HG03280 (cell line): Measurements from ENCODE around the gene C3orf70.
"Not testable (repeated sequence)": the region's sequence is repeated elsewhere in the genome, so short reads cannot be mapped to it uniquely, and the experiment has no call there.

Experiments
- ATAC-seq: cut with Tn5 transposase; IDR thresholded peaks from one replicate; pipeline ENCODE4 v1.9.1; 2021; ENCODE audit warnings: mild to moderate bottlenecking, moderate library complexity; ENCODE audit not compliant: unreplicated experiment

C3orf70 gene

GRCh38 chr3:185151964-185152409, 873 bp downstream of the C3orf70 start:
- ATAC-seq, result no peak

- no peak for ATAC-seq
Measured at GRCh38 chr3:185151101-185151963, 1.5 kb downstream of the C3orf70 start.

GRCh38 chr3:185150561-185150960, 2.3 kb downstream of the C3orf70 start:
- ATAC-seq, result no peak

GRCh38 chr3:185149591-185149990, 3.3 kb downstream of the C3orf70 start:
- ATAC-seq, result no peak

GRCh38 chr3:185145511-185145910, 7.3 kb downstream of the C3orf70 start:
- ATAC-seq, result no peak

GRCh38 chr3:185144784-185145183, 8.1 kb downstream of the C3orf70 start:
- no peak for ATAC-seq

- ATAC-seq, result no peak
Measured at GRCh38 chr3:185137821-185138220, 15.0 kb downstream of the C3orf70 start.

- ATAC-seq, result no peak
Measured at GRCh38 chr3:185134509-185134908, 18.4 kb downstream of the C3orf70 start.

- ATAC-seq, result no peak
Measured at GRCh38 chr3:185131602-185132256, 21.1 kb downstream of the C3orf70 start.

GRCh38 chr3:185129083-185129482, 23.8 kb downstream of the C3orf70 start:
- ATAC-seq, result no peak

GRCh38 chr3:185126201-185126600, 26.7 kb downstream of the C3orf70 start:
- ATAC-seq, result no peak

GRCh38 chr3:185120126-185120525, 32.7 kb downstream of the C3orf70 start:
- no peak for ATAC-seq

GRCh38 chr3:185115371-185115770, 37.5 kb downstream of the C3orf70 start:
- no peak for ATAC-seq

- ATAC-seq, result no peak
Measured at GRCh38 chr3:185114756-185115155, 38.1 kb downstream of the C3orf70 start.

GRCh38 chr3:185112186-185112585, 40.7 kb downstream of the C3orf70 start:
- no peak for ATAC-seq

- ATAC-seq, result not testable (repeated sequence)
Measured at GRCh38 chr3:185109012-185109411, 43.8 kb downstream of the C3orf70 start.

GRCh38 chr3:185106256-185106890, 46.5 kb downstream of the C3orf70 start:
- ATAC-seq, result not testable (repeated sequence)

- no peak for ATAC-seq
Measured at GRCh38 chr3:185103359-185104127, 49.3 kb downstream of the C3orf70 start.

GRCh38 chr3:185094697-185095096, 58.2 kb downstream of the C3orf70 start:
- no peak for ATAC-seq

- no peak for ATAC-seq
Measured at GRCh38 chr3:185093116-185093515, 59.7 kb downstream of the C3orf70 start.

- no peak for ATAC-seq
Measured at GRCh38 chr3:185090811-185091210, 62.0 kb downstream of the C3orf70 start.
